Measurements from ENCODE around the gene NTN1.

Gene NTN1

GRCh38 chr17:9007052-9007714, 14.1 kb upstream of the NTN1 start:
- DNase-seq = no peak

GRCh38 chr17:9009096-9009495, 12.2 kb upstream of the NTN1 start:
- no peak for DNase-seq

GRCh38 chr17:9009737-9010136, 11.6 kb upstream of the NTN1 start:
- no peak for DNase-seq

GRCh38 chr17:9011001-9011400, 10.3 kb upstream of the NTN1 start:
- no peak for DNase-seq

GRCh38 chr17:9016941-9017552, 4.3 kb upstream of the NTN1 start:
- no peak for DNase-seq

GRCh38 chr17:9018726-9019125, 2.6 kb upstream of the NTN1 start:
- no peak for DNase-seq

- DNase-seq = no peak
These were observed 1.1 kb upstream of the NTN1 start for GRCh38 chr17:9020096-9020823.

GRCh38 chr17:9020824-9021157, 519 bp upstream of the NTN1 start:
- DNase-seq = no peak

GRCh38 chr17:9021992-9022572, 772 bp downstream of the NTN1 start:
- no peak for DNase-seq

- DNase-seq = no peak
These were observed 1.5 kb downstream of the NTN1 start for GRCh38 chr17:9022573-9023391.

- no peak for DNase-seq
These were observed 2.3 kb downstream of the NTN1 start for GRCh38 chr17:9023392-9024218.

- DNase-seq = no peak
These were observed 3.2 kb downstream of the NTN1 start for GRCh38 chr17:9024497-9024896.

- no peak for DNase-seq
These were observed 5.4 kb downstream of the NTN1 start for GRCh38 chr17:9026741-9027140.

- DNase-seq = no peak
These were observed 7.1 kb downstream of the NTN1 start for GRCh38 chr17:9028202-9028987.

GRCh38 chr17:9028988-9029570, 7.8 kb downstream of the NTN1 start:
- no peak for DNase-seq

GRCh38 chr17:9032151-9032550, 10.8 kb downstream of the NTN1 start:
- DNase-seq = no peak

- no peak for DNase-seq
These were observed 11.3 kb downstream of the NTN1 start for GRCh38 chr17:9032583-9032982.

GRCh38 chr17:9035249-9035648, 13.9 kb downstream of the NTN1 start:
- no peak for DNase-seq

- DNase-seq = no peak
These were observed 15.0 kb downstream of the NTN1 start for GRCh38 chr17:9036336-9036735.

- DNase-seq = no peak
These were observed 16.4 kb downstream of the NTN1 start for GRCh38 chr17:9037736-9038135.

- no peak for DNase-seq
These were observed 17.1 kb downstream of the NTN1 start for GRCh38 chr17:9038380-9038779.
